GM18499 (cell line): ENCODE results near the gene ZSCAN23.
A peak's percentile ranks its signal among the peaks of the same experiment; 100 is the strongest.

Experiments
- ATAC-seq: cut with Tn5 transposase; IDR thresholded peaks from one replicate; pipeline ENCODE4 v1.9.1; 2021; ENCODE audit warnings: moderate number of reproducible peaks; ENCODE audit not compliant: insufficient read depth, unreplicated experiment

ZSCAN23 gene

DNA sequence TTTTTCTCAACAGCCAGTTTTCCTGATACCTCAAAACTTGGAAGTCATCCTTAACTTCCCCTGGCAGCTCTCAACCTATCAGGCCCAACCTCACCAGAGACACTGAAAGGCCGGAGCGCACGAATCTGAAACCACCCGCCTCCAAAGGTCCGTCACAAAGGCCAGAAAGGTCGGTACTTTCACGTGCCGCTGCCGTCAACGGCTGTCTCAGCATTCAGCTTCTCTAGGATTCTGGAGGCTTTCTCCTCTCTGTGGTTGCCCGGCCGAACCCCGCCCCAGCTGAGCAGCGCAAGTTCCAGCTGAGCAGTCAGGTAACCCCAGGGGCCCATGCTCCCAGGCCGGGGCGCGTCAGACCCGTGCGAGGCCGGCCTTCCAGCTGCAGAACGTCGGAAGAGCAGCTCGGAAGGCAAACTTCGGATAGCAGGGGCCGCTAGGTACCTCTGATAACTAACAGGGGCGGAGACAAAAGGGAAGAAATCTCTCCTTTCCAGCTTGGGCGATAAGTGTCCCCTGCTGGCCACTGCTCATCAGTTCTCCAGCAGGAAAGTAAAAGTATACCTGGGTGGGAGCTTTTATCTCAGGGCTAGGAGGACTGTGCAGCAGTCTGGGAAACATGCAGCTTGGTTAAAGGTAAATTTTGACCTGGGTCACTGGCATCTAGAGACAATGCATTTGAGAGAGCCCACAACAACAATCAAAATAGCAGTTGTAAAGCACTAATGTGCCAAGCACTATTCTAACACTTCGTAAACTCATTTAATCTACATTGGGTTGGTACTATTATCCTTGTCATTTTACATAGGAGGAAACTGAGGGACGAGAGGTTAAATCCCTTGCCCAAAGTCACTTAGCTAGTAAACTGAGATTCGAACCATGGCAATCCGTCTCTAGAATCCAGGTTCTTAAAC is 59.8 kb downstream of the ZSCAN23 start:
- peak; percentile 85 for ATAC-seq
